ENCODE results near the gene AATF.

DNA sequence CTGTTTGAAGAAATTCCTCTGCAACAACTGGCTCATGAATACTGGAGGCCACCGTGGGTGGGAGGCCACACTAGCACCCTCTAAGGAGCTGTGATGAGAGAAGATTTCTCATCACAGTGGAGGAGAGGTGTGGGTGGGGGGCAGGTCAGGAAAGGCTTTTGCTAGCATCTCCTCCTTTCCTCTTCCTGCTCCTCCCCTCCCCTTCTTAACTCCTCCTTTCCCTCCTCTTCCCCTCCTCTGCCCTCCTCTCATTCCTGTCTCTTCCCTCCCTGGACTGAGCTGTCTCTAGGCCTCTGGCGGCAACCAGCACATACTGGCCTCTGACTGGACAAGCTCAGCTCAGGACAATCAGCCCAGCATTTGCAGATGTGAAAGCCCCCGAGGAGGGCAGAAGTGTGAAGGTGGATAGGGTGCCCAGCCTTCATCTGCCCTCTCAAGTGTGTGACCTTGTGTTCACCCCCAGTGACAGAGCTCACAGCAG is 30.5 kb upstream of the AATF start:
- TF ChIP-seq POLR2AphosphoS5 (IDR thresholded peaks at IDR 0.05; ENCODE audit: insufficient read depth in 1 of 2, low read depth in 1 of 2) (no peak), POLR2A (IDR thresholded peaks at IDR 0.05) (no peak)
- TF ChIP-seq, protein P1, sequence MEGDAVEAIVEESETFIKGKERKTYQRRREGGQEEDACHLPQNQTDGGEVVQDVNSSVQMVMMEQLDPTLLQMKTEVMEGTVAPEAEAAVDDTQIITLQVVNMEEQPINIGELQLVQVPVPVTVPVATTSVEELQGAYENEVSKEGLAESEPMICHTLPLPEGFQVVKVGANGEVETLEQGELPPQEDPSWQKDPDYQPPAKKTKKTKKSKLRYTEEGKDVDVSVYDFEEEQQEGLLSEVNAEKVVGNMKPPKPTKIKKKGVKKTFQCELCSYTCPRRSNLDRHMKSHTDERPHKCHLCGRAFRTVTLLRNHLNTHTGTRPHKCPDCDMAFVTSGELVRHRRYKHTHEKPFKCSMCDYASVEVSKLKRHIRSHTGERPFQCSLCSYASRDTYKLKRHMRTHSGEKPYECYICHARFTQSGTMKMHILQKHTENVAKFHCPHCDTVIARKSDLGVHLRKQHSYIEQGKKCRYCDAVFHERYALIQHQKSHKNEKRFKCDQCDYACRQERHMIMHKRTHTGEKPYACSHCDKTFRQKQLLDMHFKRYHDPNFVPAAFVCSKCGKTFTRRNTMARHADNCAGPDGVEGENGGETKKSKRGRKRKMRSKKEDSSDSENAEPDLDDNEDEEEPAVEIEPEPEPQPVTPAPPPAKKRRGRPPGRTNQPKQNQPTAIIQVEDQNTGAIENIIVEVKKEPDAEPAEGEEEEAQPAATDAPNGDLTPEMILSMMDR (IDR thresholded peaks at IDR 0.05), result no peak
